OCI-LY1 (cell line): Measurements from ENCODE around the gene MYD88.
A peak's percentile ranks its signal among the peaks of the same experiment; 100 is the strongest.

Source experiments
- H2AFZ ChIP-seq: fragments of 200-600 bp; sonication (generic), shearing (Covaris generic); 2 replicates; pipeline ENCODE4 v1.6.0; 2014; ENCODE audit warnings: antibody characterized with exemption, mild to moderate bottlenecking, low read length
- H3F3A ChIP-seq: fragments of 200-600 bp; sonication (generic), shearing (Covaris generic); 2 replicates; pipeline ENCODE4 v1.6.0; 2014; ENCODE audit warnings: mild to moderate bottlenecking, antibody characterized with exemption, low read length, moderate library complexity; ENCODE audit not compliant: insufficient read depth
- H3K27ac ChIP-seq: fragments of 200-600 bp; sonication (generic); 2 replicates; pipeline ENCODE4 v1.5.1; 2014; ENCODE audit warnings: low read length, mixed run types, mild to moderate bottlenecking, low read depth; ENCODE audit not compliant: poor library complexity, severe bottlenecking
- H3K27me3 ChIP-seq: fragments of 200-600 bp; sonication (generic); 2 replicates; pipeline ENCODE4 v1.6.0; 2014; ENCODE audit warnings: antibody characterized with exemption, mild to moderate bottlenecking, low read length, moderate library complexity; ENCODE audit not compliant: insufficient read depth
- H3K36me3 ChIP-seq: fragments of 200-600 bp; sonication (generic); 2 replicates; pipeline ENCODE4 v1.6.1; 2014; ENCODE audit warnings: mild to moderate bottlenecking, antibody characterized with exemption, low read length, moderate library complexity, mixed read lengths; ENCODE audit not compliant: insufficient read depth
- H3K4me1 ChIP-seq: fragments of 200-600 bp; sonication (generic); 2 replicates; pipeline ENCODE4 v1.5.1; 2014; ENCODE audit warnings: mild to moderate bottlenecking, low read length, moderate library complexity; ENCODE audit not compliant: insufficient read depth, severe bottlenecking
- H3K4me2 ChIP-seq: fragments of 200-600 bp; sonication (generic), shearing (Covaris generic); 2 replicates; pipeline ENCODE4 v1.6.1; 2014; ENCODE audit warnings: low read length
- H3K4me3 ChIP-seq: fragments of 200-600 bp; sonication (generic); 2 replicates; pipeline ENCODE4 v1.5.1; 2014; ENCODE audit warnings: low read length, low read depth, mild to moderate bottlenecking, mixed read lengths; ENCODE audit not compliant: poor library complexity, severe bottlenecking
- H3K79me2 ChIP-seq: fragments of 200-600 bp; shearing (Covaris generic); 2 replicates; pipeline ENCODE4 v1.6.1; 2016; ENCODE audit warnings: mixed run types, low read length, mixed read lengths; ENCODE audit not compliant: insufficient read depth
- H3K9ac ChIP-seq: fragments of 200-600 bp; sonication (generic), shearing (Covaris generic); 2 replicates; pipeline ENCODE4 v1.6.1; 2014; ENCODE audit warnings: mild to moderate bottlenecking, low read length, mixed read lengths
- H3K9me2 ChIP-seq: fragments of 200-600 bp; sonication (generic), shearing (Covaris generic); 2 replicates; pipeline ENCODE4 v1.6.1; 2014; ENCODE audit warnings: low read depth, mild to moderate bottlenecking, low read length, mixed read lengths
- H3K9me3 ChIP-seq: fragments of 200-600 bp; shearing (Covaris generic); 2 replicates; pipeline ENCODE4 v1.6.1; 2014; ENCODE audit warnings: low read length, mixed read lengths
- H4K20me1 ChIP-seq: fragments of 200-600 bp; sonication (generic), shearing (Covaris generic); 2 replicates; pipeline ENCODE4 v1.6.0; 2016; ENCODE audit warnings: mild to moderate bottlenecking, low read length; ENCODE audit not compliant: insufficient read depth
- CTCF ChIP-seq: fragments of 200-600 bp; sonication (generic), shearing (Covaris generic); IDR thresholded peaks from 2 replicates; pipeline ENCODE4 v1.5.1; 2017; ENCODE audit warnings: mild to moderate bottlenecking, antibody characterized with exemption, low read length, moderate library complexity, mixed read lengths
- EZH2 ChIP-seq: fragments of 200-600 bp; sonication (generic), shearing (Covaris generic); IDR thresholded peaks from 2 replicates; pipeline ENCODE4 v1.8.0; 2017; ENCODE audit warnings: borderline replicate concordance, mixed run types, mild to moderate bottlenecking, antibody characterized with exemption, low read length, moderate library complexity, mixed read lengths

Gene MYD88

GRCh38 chr3:38163841-38164642 lies 25.6 kb downstream of the MYD88 start:
- Histone ChIP-seq H3K9me3 (no peaks in the 10 kb centered on the region), H3K36me3 (no peaks in the 10 kb centered on the region), H3K9ac (peak overlapping the region; percentile 95), H3K4me2 (peak overlapping the region; percentile 79), H3K27me3 (no peaks in the 10 kb centered on the region), H3K4me3 (peak overlapping the region; percentile 90), H2AFZ (peak overlapping the region; percentile 7; the same call in 1 of the 2 replicates), H3K27ac (peak overlapping the region; percentile 87), H3K4me1 (peaks cover 45% of the 10 kb centered on the region), H3K9me2 (no peaks in the 10 kb centered on the region), H3K79me2 (peaks cover 33% of the 10 kb centered on the region), H4K20me1 (no peaks in the 10 kb centered on the region), H3F3A (no peaks in the 10 kb centered on the region)
- TF ChIP-seq CTCF (no peak), EZH2 (no peak)

- no peaks in the 10 kb centered on the region for H3K36me3 ChIP-seq
- no peaks in the 10 kb centered on the region for H3F3A ChIP-seq
- H3K79me2 ChIP-seq: peaks cover 38% of the 10 kb centered on the region
- H4K20me1 ChIP-seq: no peaks in the 10 kb centered on the region
- H3K4me1 ChIP-seq: peaks cover 45% of the 10 kb centered on the region
- no peak overlapping the region for H2AFZ ChIP-seq
- H3K9me2 ChIP-seq: no peaks in the 10 kb centered on the region
- peak overlapping the region; percentile 87 for H3K27ac ChIP-seq
- H3K9ac ChIP-seq: peak overlapping the region; percentile 95
- H3K9me3 ChIP-seq: no peaks in the 10 kb centered on the region
- TF ChIP-seq CTCF (peak; percentile 16; the same call in 1 of the 2 replicates), EZH2 (no peak)
- H3K27me3 ChIP-seq: no peaks in the 10 kb centered on the region
- peak overlapping the region; percentile 79 for H3K4me2 ChIP-seq
- peak overlapping the region; percentile 90 for H3K4me3 ChIP-seq
These were observed 26.1 kb downstream of the MYD88 start for GRCh38 chr3:38164643-38164951.

- H3K27ac ChIP-seq: peak within 1 kb of the TSS; percentile 87
- H3F3A ChIP-seq: no peaks in the 10 kb centered on the region
- peak within 1 kb of the TSS; percentile 79 for H3K4me2 ChIP-seq
- peak within 1 kb of the TSS; percentile 90 for H3K4me3 ChIP-seq
- H3K4me1 ChIP-seq: peaks cover 45% of the 10 kb centered on the region
- H3K27me3 ChIP-seq: no peaks in the 10 kb centered on the region
- no peak for TF ChIP-seq EZH2
- no peak for TF ChIP-seq CTCF
- no peaks in the 10 kb centered on the region for H3K9me3 ChIP-seq
- H3K79me2 ChIP-seq: peaks cover 43% of the 10 kb centered on the region
- H3K36me3 ChIP-seq: no peaks in the 10 kb centered on the region
- no peak within 1 kb of the TSS for H2AFZ ChIP-seq
- H3K9ac ChIP-seq: peak within 1 kb of the TSS; percentile 95
- no peaks in the 10 kb centered on the region for H4K20me1 ChIP-seq
- no peaks in the 10 kb centered on the region for H3K9me2 ChIP-seq
These were observed 26.7 kb downstream of the MYD88 start, which contains the start of gene OXSR1 for GRCh38 chr3:38164952-38165721. Gene OXSR1, plus strand, starts transcription at chr3:38165537. Its CDS starts 340 bp downstream, at chr3:38165877.
